Nasal cavity respiratory epithelium epithelial cell of viscerocranial mucosa (primary cell): Measurements from ENCODE around the gene GDF15. TPM values are rescaled to one million over a fixed set of nuclear protein-coding genes. Genes with fewer than 3 reads are reported as not detected.

Experiments used
- total RNA-seq: library from RNA; depleted of rRNA; stranded (reverse); fragments of >200 nt; gene quantifications from 2 replicates; pipeline ENCODE4 v1.2.3, GENCODE V29; 2014

GDF15 gene, protein sequence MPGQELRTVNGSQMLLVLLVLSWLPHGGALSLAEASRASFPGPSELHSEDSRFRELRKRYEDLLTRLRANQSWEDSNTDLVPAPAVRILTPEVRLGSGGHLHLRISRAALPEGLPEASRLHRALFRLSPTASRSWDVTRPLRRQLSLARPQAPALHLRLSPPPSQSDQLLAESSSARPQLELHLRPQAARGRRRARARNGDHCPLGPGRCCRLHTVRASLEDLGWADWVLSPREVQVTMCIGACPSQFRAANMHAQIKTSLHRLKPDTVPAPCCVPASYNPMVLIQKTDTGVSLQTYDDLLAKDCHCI
- total RNA-seq: 172 and 183 TPM in 2 replicates

DNA sequence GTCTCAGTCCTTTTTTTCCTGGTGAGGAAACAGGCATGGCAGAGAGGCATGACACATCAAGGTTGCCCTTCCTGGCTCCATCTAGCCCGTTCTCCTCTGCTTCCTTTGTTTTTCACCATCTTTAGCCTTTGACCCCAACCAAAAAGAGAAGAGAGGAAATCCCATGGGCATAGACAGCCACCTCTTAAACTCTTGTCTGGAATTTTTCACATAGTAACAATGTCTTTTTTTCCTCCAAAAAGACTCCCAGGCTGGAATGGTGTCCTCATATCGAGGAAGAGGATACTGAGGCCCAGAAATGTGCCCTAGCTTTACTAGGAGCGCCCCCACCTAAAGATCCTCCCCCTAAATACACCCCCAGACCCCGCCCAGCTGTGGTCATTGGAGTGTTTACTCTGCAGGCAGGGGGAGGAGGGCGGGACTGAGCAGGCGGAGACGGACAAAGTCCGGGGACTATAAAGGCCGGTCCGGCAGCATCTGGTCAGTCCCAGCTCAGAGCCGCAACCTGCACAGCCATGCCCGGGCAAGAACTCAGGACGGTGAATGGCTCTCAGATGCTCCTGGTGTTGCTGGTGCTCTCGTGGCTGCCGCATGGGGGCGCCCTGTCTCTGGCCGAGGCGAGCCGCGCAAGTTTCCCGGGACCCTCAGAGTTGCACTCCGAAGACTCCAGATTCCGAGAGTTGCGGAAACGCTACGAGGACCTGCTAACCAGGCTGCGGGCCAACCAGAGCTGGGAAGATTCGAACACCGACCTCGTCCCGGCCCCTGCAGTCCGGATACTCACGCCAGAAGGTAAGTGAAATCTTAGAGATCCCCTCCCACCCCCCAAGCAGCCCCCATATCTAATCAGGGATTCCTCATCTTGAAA is at the start of gene GDF15:
TSS of gene GDF15 (plus strand) at position 484 of the 868 bp plus-strand sequence. CDS start at position 516, 32 bp downstream.

DNA sequence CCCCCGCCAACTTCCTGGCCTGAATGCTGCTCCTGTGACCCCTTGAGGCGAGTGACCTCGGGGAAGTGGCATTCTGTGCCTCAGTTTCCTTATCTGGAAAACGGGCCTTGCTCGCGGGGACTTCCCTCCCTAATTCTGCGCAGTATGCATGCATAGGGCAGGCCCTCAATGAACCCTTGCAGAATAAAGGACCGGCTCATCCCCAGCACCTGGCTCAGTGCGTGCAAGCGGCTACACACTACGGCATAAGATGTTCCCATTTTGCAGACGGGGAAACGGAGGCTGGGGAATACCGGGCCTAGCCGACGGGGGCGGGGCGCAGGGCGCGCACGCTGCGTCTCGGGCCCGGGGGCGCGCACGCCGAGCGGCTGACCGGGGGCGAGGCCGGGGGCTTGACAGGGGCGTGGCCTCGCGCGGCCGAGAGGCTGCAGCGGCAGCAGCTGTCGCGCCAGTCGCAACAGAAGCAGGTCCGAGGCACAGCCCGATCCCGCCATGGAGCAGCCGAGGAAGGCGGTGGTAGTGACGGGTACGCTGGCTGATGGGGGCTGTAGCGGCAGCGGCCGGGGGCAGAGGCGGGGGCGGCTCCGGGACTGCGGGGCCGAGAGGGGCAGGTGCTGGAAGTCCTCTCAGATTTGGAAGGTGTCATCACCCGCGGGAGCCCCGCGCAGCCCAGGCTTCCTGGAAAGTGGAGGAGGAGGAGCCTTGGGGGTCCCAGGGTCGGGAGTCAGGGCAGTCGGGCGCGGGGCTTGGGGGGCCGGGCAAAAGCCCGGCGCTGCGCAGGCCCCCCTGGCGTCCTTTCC is 45.6 kb upstream of the GDF15 start, which contains the start of gene PGPEP1:
TSS of gene PGPEP1 (plus strand) at position 409 of the 800 bp plus-strand sequence. CDS start at position 493, 84 bp downstream.

DNA sequence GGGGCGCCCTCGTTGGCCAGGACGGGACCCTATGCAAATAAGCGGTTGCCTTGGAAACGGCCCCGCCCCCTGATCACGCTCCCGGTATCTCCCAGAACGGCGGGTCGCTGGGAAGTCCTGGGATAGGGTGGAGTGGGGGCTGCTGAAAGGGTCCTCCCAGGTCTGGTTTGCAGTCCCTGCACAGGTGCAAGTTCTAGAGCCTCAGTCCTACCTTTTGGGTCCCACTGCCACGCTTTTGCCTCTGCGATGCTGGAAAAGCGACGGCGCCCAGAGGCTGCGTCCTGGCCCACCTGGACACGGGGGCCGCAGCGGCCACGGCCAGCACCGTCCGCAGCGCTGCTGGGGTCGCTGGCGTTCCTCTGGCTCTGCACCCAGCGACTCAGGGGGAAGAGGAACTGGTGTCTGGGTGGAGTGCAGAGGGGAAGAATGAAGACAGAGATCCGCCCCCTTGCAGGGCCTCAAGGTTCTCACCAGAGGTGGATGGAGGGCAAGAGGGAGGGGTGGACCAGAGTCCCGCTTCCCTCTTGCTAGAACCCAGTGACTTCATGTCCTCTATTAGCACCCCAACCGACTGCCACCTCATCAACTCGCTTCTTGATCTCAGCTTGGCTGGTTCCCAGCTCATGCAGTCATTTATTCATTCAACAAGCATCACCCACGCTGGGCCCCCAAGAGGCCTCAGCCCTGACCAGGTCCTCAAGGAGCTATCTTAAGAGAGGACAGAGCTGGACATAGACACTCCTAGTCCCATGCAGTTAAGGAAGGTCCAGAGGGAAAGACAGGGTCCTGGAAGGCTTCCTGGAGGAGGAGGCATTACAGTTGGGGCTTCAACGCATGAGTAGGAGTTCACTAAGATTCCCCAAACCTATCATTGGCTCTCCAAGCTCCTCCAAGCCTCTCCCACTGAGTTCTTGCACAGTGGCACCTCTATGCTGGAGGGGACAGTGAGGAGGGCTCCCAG is 11.6 kb downstream of the GDF15 start, which contains the start of gene LRRC25:
TSS of gene LRRC25 (minus strand) at position 381 of the 961 bp plus-strand sequence. CDS start 659 bp downstream, outside the sequence.

DNA sequence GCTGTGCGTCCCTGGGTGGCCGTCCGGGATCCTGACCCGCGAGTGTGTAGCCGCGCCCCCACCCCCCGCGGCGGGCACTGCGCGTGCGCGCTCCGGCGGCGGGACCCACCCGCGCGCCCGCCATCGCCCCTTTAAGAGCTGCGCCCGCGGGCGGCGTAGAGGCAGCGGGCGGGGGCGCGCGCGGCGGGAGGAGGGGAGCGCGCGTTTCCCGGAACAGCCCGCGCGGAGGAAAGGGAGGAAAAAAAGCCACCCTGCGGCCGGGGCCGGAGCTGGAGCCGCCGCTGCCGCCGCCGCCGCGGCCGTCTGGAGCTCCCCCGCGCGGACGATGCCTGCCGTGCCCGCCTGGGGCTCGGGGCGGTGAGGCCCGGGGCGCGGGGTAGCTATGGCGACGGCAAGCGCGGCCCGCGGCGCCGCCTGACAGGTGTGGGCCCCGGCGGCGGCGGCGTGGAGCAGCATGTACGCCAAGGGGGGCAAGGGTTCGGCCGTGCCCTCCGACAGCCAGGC is 33.3 kb downstream of the GDF15 start, which contains the start of gene SSBP4:
TSS of gene SSBP4 (plus strand) at position 204 of the 504 bp plus-strand sequence. CDS start at position 455, 251 bp downstream.

DNA sequence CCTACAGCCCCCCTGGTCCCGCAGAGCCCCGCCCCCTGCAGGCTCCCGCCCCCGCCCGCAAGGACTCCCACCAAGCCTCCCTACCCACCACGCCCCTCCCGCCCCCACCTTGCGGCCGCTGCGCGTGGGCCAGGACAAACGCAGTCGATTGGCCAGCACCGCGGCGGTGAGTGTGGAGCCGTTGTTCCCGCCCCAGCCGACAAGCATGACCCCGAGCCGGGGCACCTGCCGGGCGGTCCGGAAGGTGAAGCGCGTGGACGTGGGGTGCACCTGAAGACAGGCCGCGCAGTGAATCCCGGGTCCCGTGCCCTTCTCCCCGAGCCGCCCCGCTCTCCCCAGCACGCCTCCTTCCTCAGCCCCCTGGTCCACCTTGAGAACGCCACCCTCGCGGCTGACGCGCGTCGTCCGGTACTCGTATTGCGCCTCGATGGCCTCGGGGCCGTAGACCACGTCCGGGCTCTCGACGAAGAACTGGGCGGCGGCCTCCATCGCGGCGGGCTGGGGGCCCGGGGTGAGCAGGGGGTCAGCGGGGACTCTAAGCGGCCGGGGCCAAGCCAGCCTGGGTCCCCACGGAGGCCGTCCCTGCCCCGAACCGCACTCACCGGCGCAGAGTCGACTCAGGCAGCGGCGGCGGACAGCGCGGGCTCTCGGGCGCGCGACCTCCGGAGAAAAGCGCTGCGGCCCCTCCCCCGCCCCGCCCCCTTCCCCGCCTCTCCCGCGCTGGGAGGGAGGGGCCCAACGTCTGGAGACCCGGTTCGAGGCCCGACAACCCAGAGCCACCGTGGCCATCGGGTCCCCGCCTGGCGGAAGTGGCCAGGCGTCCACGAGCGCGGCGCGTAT is 51.8 kb downstream of the GDF15 start, which contains the start of gene ISYNA1:
TSS of gene ISYNA1 (minus strand) at position 643 of the 840 bp plus-strand sequence. CDS start at position 489, 154 bp downstream.

Other genes starting within 250 kb of the GDF15 start
- gene PIK3R2, start 233.0 kb upstream of the GDF15 start, total RNA-seq: 8.2 and 46.5 TPM in 2 replicates
- gene IFI30, start 212.3 kb upstream of the GDF15 start, total RNA-seq: 28.7 and 36.9 TPM in 2 replicates
- gene MPV17L2, start 192.9 kb upstream of the GDF15 start, total RNA-seq: 8.8 and 21.9 TPM in 2 replicates
- gene RAB3A, start 182.1 kb upstream of the GDF15 start, total RNA-seq: under 0.01 and 1.4 TPM in 2 replicates
- gene PDE4C, start 159.7 kb upstream of the GDF15 start, total RNA-seq: under 0.01 and 0.14 TPM in 2 replicates
- gene IQCN, start 111.7 kb upstream of the GDF15 start, total RNA-seq: 0.36 TPM in 1 of 2 replicates, not detected in the other
- gene JUND, start 104.5 kb upstream of the GDF15 start, total RNA-seq: 129 and 153 TPM in 2 replicates
- gene LSM4, start 63.1 kb upstream of the GDF15 start, total RNA-seq: 114 and 182 TPM in 2 replicates
- 15.3 and 17.4 TPM in 2 replicates for gene PGPEP1, start 45.6 kb upstream of the GDF15 start, total RNA-seq
- 0.07 TPM in 1 of 2 replicates, not detected in the other for gene LRRC25, start 11.5 kb downstream of the GDF15 start, total RNA-seq
- gene SSBP4, start 33.2 kb downstream of the GDF15 start, total RNA-seq: 13.7 and 17.4 TPM in 2 replicates
- gene ISYNA1, start 52.0 kb downstream of the GDF15 start, total RNA-seq: 18.8 and 40.4 TPM in 2 replicates
- 13.7 and 17.2 TPM in 2 replicates for gene ELL, start 135.9 kb downstream of the GDF15 start, total RNA-seq
- gene FKBP8, start 157.4 kb downstream of the GDF15 start, total RNA-seq: 163 and 204 TPM in 2 replicates
- gene KXD1, start 171.7 kb downstream of the GDF15 start, total RNA-seq: 47.2 and 53.5 TPM in 2 replicates
- gene UBA52, start 185.7 kb downstream of the GDF15 start, total RNA-seq: 608 and 661 TPM in 2 replicates
- gene REX1BD, start 202.6 kb downstream of the GDF15 start, total RNA-seq: 22.6 and 27.5 TPM in 2 replicates
- 6.5 TPM in 1 of 2 replicates, not detected in the other for gene CRLF1, start 220.6 kb downstream of the GDF15 start, total RNA-seq
- 0.14 and 1.0 TPM in 2 replicates for gene TMEM59L, start 226.7 kb downstream of the GDF15 start, total RNA-seq